ENCODE measurements around the gene SAFB.
A peak's percentile ranks its signal among the peaks of the same experiment; 100 is the strongest.

SAFB gene

GRCh38 chr19:5671600-5671999, 48.7 kb downstream of the SAFB start:
- DNase-seq: no peak

GRCh38 chr19:5672708-5673459, 50.0 kb downstream of the SAFB start:
- DNase-seq: no peak

GRCh38 chr19:5673752-5674151, 50.9 kb downstream of the SAFB start:
- no peak for DNase-seq

DNA sequence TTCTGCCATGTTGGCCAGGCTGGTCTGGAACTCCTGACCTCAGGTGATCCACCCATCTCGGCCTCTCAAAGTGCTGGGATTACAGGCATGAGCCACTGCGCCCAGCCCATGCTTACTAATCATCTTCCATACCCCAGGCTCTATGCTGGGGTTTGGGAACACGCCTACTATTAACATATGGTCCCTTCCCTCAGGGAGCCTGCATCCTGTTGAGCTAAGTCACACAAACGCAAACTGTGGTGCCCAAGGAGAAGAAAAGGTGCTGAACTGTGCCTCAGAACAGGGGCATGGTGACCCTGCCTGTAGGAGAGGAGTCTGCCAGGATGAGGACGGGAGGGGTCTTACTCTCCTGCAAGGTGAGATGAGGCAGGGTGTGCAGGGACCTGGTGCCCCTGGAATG, 51.8 kb downstream of the SAFB start:
- DNase-seq: no peak

GRCh38 chr19:5676105-5676771, 53.4 kb downstream of the SAFB start:
- no peak for DNase-seq

DNA sequence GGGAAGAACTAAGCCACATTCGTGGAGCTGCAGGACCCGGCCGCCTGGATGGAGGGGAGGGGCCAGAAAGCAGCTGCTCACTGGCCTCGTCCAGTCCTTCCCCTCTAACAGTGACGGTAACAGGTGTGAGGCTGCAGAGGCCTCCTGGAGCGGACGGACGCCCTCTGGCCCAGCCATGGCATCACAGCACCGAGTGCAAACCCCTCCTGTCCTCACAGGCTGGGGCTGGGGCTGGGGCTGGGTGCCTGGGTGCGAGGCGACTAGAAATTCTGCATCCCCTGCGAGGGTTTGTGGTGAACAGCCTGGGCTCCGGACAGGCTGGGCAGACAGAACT, 53.9 kb downstream of the SAFB start:
- no peak for DNase-seq

GRCh38 chr19:5677136-5677535, 54.3 kb downstream of the SAFB start:
- no peak for DNase-seq

DNA sequence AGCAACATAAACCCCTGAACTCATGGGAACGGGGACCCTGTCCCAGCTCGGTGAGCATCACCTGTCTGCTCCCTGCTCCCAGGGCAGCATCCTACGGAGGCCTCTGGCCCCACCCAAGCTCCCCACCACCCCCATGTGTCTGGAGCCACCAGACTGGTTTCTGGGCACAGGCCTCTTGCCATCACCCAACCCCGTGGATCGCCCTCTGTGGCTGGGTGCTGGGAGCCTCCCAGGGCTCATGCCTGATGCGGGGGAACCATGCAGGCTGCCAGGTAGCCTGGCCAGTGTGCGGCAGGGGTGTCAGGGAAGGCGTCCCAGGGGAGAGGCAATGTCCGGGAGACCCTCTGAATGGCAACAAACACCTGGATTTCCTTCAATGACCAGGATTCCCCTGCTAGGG, 54.7 kb downstream of the SAFB start:
- DNase-seq: no peak

GRCh38 chr19:5678071-5678718, 55.3 kb downstream of the SAFB start:
- DNase-seq: no peak

DNA sequence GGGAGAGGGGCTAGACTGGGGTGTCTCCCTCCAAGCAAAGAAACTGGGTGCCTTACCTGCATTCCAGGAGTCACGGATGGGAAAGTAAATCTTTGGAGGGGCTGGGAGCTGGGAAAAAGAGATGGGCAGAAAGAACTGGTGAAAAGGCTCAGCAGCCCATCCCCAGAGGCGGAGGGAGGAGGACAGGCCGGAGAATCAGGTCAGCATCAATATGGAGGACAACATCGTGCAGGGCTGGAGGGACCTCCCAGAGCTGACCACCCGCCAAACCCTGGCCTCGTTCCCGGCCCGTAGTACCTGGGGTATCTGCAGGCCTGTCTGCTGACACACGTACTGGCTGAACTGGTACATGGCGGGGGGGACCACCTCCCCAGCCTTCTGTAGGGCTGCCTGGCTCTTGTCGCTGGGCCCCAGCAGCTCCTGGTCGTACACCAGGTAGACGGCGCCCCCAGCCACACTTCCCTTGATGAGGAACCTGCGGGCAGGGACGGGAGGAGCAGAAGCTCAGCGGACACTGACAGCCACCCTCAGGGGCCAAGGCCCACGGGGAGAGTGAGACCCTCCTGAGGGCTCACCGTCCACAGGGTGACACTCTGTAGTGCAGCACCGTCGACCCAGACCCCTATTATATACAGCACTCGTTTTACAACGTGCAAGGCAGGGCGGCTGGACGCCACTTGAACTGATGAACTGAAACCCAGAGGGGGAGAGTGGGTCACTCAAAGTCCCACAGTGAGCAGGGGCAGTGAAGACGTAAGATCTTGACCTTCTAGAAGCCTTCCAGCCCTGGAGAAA, 56.6 kb downstream of the SAFB start:
- DNase-seq: no peak

- no peak for DNase-seq
Measured at GRCh38 chr19:5680084-5680436, 57.2 kb downstream of the SAFB start.

DNA sequence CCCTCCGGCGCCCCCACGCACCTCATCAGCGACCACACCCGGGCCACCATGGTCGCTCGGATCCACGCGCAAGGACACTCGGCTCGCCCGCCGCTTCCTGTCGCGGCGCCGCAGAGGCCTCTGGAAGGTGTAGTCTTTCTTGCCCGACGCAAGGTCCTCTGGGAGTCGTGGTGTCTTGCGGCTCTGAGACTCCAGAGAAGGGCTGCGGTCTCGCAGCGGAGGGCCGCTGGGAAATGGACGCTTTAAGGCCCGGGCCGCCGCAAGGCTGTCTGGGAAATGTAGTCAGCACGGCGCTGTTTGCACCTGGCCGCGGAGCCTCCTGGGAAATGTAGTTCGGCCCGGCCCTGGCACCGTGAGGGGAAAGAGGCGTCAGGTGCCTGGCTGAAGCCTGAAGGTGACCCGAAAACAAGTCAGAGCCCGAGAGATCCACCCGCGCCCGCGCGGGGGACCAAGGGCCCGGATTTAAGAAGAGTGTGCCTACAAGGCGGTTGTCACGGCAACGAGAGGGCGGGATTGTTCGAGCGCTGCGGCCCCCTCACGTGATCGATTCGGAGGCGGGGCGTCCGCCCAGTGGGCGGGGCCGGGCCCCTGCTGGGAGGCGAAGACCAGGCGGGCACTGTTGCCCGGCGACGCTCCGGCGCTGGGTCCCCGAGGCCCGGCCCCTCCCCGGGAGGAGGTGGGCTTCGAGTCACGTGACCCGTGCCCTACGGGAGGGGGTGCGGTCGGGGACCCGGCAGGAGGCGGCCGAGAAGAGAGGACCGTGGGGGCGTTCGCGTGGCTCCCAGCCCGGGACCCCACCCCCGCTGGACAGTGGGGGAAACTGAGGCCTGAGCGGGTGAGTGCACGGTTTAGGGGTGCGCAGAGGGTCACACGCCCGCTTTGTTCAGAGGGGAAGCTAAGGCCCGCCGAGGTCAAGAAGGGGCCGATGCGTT, 57.8 kb downstream of the SAFB start, which contains the start of the genes HSD11B1L and MICOS13:
HSD11B1L (plus strand) TSS at position 591 of the 932 bp plus-strand sequence. CDS start 3,806 bp downstream, outside the sequence.
MICOS13 (minus strand) TSS at position 80 of the 932 bp plus-strand sequence; CDS start at position 50, 30 bp downstream.
- DNase-seq: peak; percentile 98

DNA sequence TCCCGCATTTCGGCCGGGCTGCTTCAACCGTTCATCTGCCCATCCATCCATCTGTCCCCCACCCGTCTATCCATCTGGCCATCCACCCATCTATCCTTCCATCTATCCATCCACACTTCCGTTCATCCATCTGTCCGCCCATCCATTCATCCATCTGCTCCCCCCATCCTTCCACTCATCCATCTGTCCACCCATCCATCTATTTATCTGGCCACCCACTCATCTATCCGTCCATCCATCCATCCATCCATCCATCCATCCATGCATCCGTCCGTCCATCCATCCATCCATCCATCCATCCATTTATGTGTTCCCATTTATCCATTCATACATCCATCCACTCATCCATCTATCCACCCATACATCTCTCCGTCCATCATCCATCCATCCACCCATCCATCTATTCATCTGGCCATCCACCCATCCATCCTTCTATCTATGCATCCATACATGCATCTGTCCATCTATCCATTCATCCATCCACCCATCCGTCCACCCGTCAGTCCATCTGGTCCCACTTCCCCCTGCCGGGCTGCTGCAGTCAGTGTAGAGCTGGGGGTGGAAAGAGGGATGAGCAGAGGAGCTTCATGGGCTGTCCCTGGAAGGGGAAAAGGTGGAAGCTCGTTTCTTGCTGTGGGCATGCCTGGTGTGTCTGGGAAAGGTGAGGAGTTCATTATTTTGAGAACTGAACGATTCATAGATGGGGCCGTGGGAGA, 58.7 kb downstream of the SAFB start:
- DNase-seq: no peak

GRCh38 chr19:5682107-5682482, 59.2 kb downstream of the SAFB start:
- no peak for DNase-seq

- no peak for DNase-seq
Measured at GRCh38 chr19:5683177-5683886, 60.4 kb downstream of the SAFB start.

DNA sequence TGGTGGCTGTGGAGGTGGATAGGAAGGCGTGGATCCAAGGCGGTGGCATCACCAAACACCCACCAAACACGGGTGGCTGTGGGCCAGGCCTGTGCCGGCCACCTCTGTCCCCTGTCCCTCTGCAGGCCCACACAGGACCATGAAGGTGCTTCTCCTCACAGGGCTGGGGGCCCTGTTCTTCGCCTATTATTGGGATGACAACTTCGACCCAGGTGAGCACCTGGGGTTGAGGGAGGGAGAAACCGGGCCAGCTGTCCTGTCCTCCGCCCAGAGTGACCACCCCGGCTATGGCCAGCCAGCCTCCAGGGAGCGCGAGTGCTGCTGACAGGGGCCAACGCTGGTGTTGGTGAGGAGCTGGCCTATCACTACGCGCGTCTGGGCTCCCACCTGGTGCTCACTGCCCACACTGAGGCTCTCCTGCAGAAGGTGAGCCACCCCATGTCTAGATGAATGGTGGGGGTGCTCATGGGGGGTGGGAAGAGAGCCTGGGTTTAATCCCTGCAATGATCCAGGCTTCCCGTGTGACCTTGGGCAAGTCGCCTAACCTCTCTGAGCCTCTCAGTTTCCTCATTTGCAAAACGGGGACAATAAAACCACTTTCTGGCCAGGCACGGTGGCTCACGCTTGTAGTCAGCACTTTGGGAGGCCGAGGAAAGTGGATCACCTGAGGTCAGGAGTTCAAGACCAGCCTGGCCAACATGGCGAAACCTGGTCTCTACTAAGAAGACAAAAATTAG, 62.0 kb downstream of the SAFB start:
- no peak for DNase-seq

- no peak for DNase-seq
Measured at GRCh38 chr19:5686326-5686646, 63.4 kb downstream of the SAFB start.

DNA sequence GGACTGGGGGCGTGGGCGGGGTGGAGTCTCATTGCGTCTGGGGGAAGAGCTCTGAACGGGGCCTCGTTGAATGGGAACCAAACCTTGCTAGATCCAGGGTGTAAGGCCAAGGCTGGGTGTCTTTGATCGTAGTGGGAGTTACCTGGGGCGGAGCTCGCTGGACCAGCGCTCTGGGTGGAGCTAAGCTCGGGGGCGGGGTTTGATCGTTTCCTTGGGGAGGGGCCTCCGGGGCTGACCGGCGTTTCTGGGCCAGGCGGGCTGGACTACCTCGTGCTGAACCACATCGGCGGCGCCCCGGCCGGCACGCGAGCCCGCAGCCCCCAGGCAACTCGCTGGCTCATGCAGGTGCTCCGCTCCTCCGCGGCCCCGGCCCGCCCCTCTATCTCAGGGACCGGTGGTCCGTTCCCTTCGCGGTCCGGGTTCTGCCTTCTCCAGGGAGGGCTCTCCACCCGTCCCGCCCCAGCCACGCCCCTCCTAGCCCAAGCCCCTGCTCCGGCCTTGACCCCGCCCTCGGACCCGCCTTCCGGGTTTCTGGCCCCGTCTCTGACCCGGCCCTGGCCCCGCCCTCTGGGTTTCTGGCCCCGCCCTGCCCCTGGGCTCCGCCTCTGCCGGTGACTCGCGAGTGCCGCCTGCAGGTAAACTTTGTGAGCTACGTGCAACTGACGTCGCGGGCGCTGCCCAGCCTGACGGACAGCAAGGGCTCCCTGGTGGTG, 63.9 kb downstream of the SAFB start:
- DNase-seq: peak; percentile 100

GRCh38 chr19:5687360-5688198, 64.7 kb downstream of the SAFB start:
- no peak for DNase-seq
